Skin epidermis (tissue), 12 donors: ENCODE data around the gene RWDD1.

ENCODE experiments used
- H3K27ac ChIP-seq, 21 experiments: fragments of 200-600 bp; sonication (generic) in 11 of 21; one replicate each; pipeline ENCODE4 v1.5.0; 2020; ENCODE audit warnings: mild to moderate bottlenecking in 3 of 21, inconsistent platforms in 2 of 21, moderate library complexity in 2 of 21
- H3K4me3 ChIP-seq, 7 experiments: fragments of 200-600 bp; sonication (generic) in 2 of 7; one replicate each; pipeline ENCODE4 v1.5.0; 2020; ENCODE audit warnings: inconsistent platforms in 2 of 7, mild to moderate bottlenecking in 2 of 7, moderate library complexity in 1 of 7

Gene RWDD1

GRCh38 chr6:116570856-116571682 lies at the start of gene RWDD1:
RWDD1 (plus strand) TSS chr6:116571504; CDS start chr6:116571583, 79 bp downstream.
- peak within 1 kb of the TSS; percentile 77 to 93 (median 85) for H3K4me3 ChIP-seq
- H3K27ac ChIP-seq, result peak within 1 kb of the TSS; percentile 71 to 96 (median 93)

- Histone ChIP-seq H3K4me3 (no peak overlapping the region), H3K27ac (no peak overlapping the region)
These were observed 48.4 kb upstream of the RWDD1 start for GRCh38 chr6:116522896-116523295.

- H3K27ac ChIP-seq, result no peak overlapping the region
- H3K4me3 ChIP-seq, result no peak overlapping the region
These were observed 47.1 kb upstream of the RWDD1 start for GRCh38 chr6:116524236-116524635.

GRCh38 chr6:116528133-116528532 lies 43.2 kb upstream of the RWDD1 start:
- Histone ChIP-seq H3K4me3 (no peak overlapping the region), H3K27ac (no peak overlapping the region)

GRCh38 chr6:116528780-116529179 lies 42.5 kb upstream of the RWDD1 start:
- H3K4me3 ChIP-seq, result no peak overlapping the region
- H3K27ac ChIP-seq, result no peak overlapping the region

GRCh38 chr6:116529466-116530290 lies 41.6 kb upstream of the RWDD1 start:
- Histone ChIP-seq H3K4me3 (no peak overlapping the region), H3K27ac (no peak overlapping the region)

GRCh38 chr6:116530436-116530835 lies 40.9 kb upstream of the RWDD1 start:
- Histone ChIP-seq H3K4me3 (no peak overlapping the region), H3K27ac (no peak overlapping the region)

- no peak overlapping the region for H3K4me3 ChIP-seq
- no peak overlapping the region for H3K27ac ChIP-seq
These were observed 39.4 kb upstream of the RWDD1 start for GRCh38 chr6:116531675-116532570.

GRCh38 chr6:116533233-116533957 lies 37.9 kb upstream of the RWDD1 start:
- H3K27ac ChIP-seq, result no peak overlapping the region
- H3K4me3 ChIP-seq, result no peak overlapping the region

GRCh38 chr6:116535109-116535508 lies 36.2 kb upstream of the RWDD1 start:
- no peak overlapping the region for H3K4me3 ChIP-seq
- no peak overlapping the region for H3K27ac ChIP-seq

GRCh38 chr6:116536216-116536621 lies 35.1 kb upstream of the RWDD1 start:
- Histone ChIP-seq H3K27ac (no peak overlapping the region), H3K4me3 (no peak overlapping the region)

- H3K4me3 ChIP-seq, result no peak overlapping the region
- H3K27ac ChIP-seq, result no peak overlapping the region
These were observed 28.9 kb upstream of the RWDD1 start for GRCh38 chr6:116542426-116542825.

GRCh38 chr6:116543149-116543548 lies 28.2 kb upstream of the RWDD1 start:
- Histone ChIP-seq H3K4me3 (no peak overlapping the region), H3K27ac (no peak overlapping the region)

GRCh38 chr6:116545651-116546050 lies 25.7 kb upstream of the RWDD1 start, which contains the start of gene TRAPPC3L:
TRAPPC3L (minus strand) TSS chr6:116545684; CDS start chr6:116545514, 170 bp downstream.
- Histone ChIP-seq H3K4me3 (no peak within 1 kb of the TSS), H3K27ac (no peak within 1 kb of the TSS)

GRCh38 chr6:116547358-116547757 lies 23.9 kb upstream of the RWDD1 start:
- no peak overlapping the region for H3K4me3 ChIP-seq
- no peak overlapping the region for H3K27ac ChIP-seq

- Histone ChIP-seq H3K4me3 (no peak overlapping the region), H3K27ac (no peak overlapping the region)
These were observed 20.5 kb upstream of the RWDD1 start for GRCh38 chr6:116550796-116551195.

- H3K4me3 ChIP-seq, result no peak within 1 kb of the TSS
- H3K27ac ChIP-seq, result no peak within 1 kb of the TSS
These were observed 17.9 kb upstream of the RWDD1 start, which contains the start of gene CALHM4 for GRCh38 chr6:116553451-116553850. CALHM4 (plus strand) TSS chr6:116553751; CDS start chr6:116553794, 43 bp downstream.

GRCh38 chr6:116556065-116556464 lies 15.2 kb upstream of the RWDD1 start:
- H3K4me3 ChIP-seq, result no peak overlapping the region

More at GRCh38 chr6:116556065-116556464, 15.2 kb upstream of the RWDD1 start:
- peak overlapping the region in 3 of 21 experiments; percentile 11 to 44 (median 41) for H3K27ac ChIP-seq
